Prostate gland (tissue), 2 donors: ENCODE results near the gene IFT43. TPM values are rescaled to one million over a fixed set of nuclear protein-coding genes. Genes with fewer than 3 reads are reported as not detected.

Experiments used
- DNase-seq: peaks from one replicate; pipeline ENCODE4 v3.0.0-alpha.2; 2019; ENCODE audit warnings: low spot score
- H3K27ac ChIP-seq, 2 donors: fragments of 200-600 bp; sonication (generic); 2 replicates each; pipeline ENCODE4 v1.5.1; 2017 to 2019
- H3K27me3 ChIP-seq: fragments of 200-600 bp; sonication (generic); replicated peaks from 2 replicates; pipeline ENCODE4 v1.5.1; 2019; ENCODE audit not compliant: insufficient read depth
- H3K36me3 ChIP-seq, 2 donors: fragments of 200-600 bp; sonication (generic); 1 replicate in 1 of 2; 2 replicates in 1 of 2; pipeline versions ENCODE4 v1.5.1 to v1.8.1; 2017 to 2019
- H3K4me1 ChIP-seq: fragments of 200-600 bp; sonication (generic); replicated peaks from 2 replicates; pipeline ENCODE4 v1.5.1; 2019
- H3K4me3 ChIP-seq, 2 donors: fragments of 200-600 bp; sonication (generic); 2 replicates each; pipeline ENCODE4 v1.5.1; 2017 to 2019
- H3K9me3 ChIP-seq: fragments of 200-600 bp; sonication (generic); 2 replicates; pipeline ENCODE4 v1.5.1; 2017
- CTCF ChIP-seq, 4 experiments: fragments of 200-600 bp in 2 of 4; fragments of 450-650 bp in 2 of 4; sonication (generic) in 2 of 4; IDR thresholded peaks; 1 replicate in 3 of 4; 2 replicates in 1 of 4; pipeline ENCODE4 v1.5.1; 2016 to 2019; ENCODE audit warnings: antibody characterized with exemption in 4 of 4, mild to moderate bottlenecking in 2 of 4, moderate library complexity in 2 of 4
- POLR2A ChIP-seq: fragments of 450-650 bp; IDR thresholded peaks from one replicate; pipeline ENCODE4 v1.6.1; 2016; ENCODE audit warnings: antibody characterized with exemption, mild to moderate bottlenecking
- POLR2AphosphoS5 ChIP-seq: sonication (generic); formaldehyde crosslinking; IDR thresholded peaks from one replicate; pipeline ENCODE4 v1.6.1; 2017; ENCODE audit warnings: antibody characterized with exemption
- WGBS: methylation state at CpG from one replicate; pipeline ENCODE4 v1.1.5; 2018; 5-methylcytosine and 5-hydroxymethylcytosine counted together
- intact Hi-C: fragments of 100-400 bp; cut with DNase I; formaldehyde crosslinking; loops from one replicate; pipeline ENCODE4 v1.14.2; 2022
- total RNA-seq, 2 donors: library from RNA; depleted of rRNA; stranded (reverse); fragments of >200 nt; gene quantifications; one replicate each; pipeline ENCODE4 v1.1.0, GENCODE V29; 2016

Gene IFT43
- total RNA-seq, 2 donors from 2014 or later = 43.1 to 55.9 TPM

- H3K4me3 ChIP-seq = no peak overlapping the region
Observed at GRCh38 chr14:76100236-76100635, 114.7 kb downstream of the IFT43 start.

GRCh38 chr14:76101391-76102379 lies 116.1 kb downstream of the IFT43 start:
- intact Hi-C loops = loop anchor here (5.0 kb wide), 1 partner anchor 51 kb away; the partner anchor contains the start of gene GPATCH2L
- Histone ChIP-seq H3K4me1 (no peaks in the 10 kb centered on the region), H3K27me3 (no peaks in the 10 kb centered on the region), H3K36me3 (no peaks in the 10 kb centered on the region), H3K27ac (peak overlapping the region; percentile 31 to 63), H3K4me3 (no peak overlapping the region), H3K9me3 (no peaks in the 10 kb centered on the region)
- 49% methylated on average over 10 of the region's 10 CpGs for WGBS
- no peak for DNase-seq
- TF ChIP-seq POLR2AphosphoS5 = peak; percentile 33
- TF ChIP-seq CTCF (IDR thresholded peaks at IDR 0.05) = no peak

More at GRCh38 chr14:76100236-76100635, 114.7 kb downstream of the IFT43 start:
- Histone ChIP-seq H3K27ac (peak overlapping the region; percentile 51 to 63), H3K27me3 (no peaks in the 10 kb centered on the region), H3K9me3 (no peaks in the 10 kb centered on the region), H3K36me3 (no peaks in the 10 kb centered on the region), H3K4me1 (no peaks in the 10 kb centered on the region)
- TF ChIP-seq POLR2AphosphoS5 (no peak), CTCF (IDR thresholded peaks at IDR 0.05) (no peak), POLR2A (no peak)
- DNase-seq = no peak
- intact Hi-C loops = loop anchor here (5.0 kb wide), 1 partner anchor 52 kb away; the partner anchor contains the start of gene GPATCH2L
- 43% methylated on average over 14 of the region's 14 CpGs for WGBS

GRCh38 chr14:76104802-76105355 lies 119.3 kb downstream of the IFT43 start:
- no peak overlapping the region for H3K4me3 ChIP-seq
- WGBS = 76% methylated on average over 8 of the region's 8 CpGs
- intact Hi-C loops = loop anchor here (5.0 kb wide), 1 partner anchor 47 kb away; the partner anchor contains the start of gene GPATCH2L

GRCh38 chr14:76106188-76106587 lies 120.6 kb downstream of the IFT43 start:
- no peaks in the 10 kb centered on the region for H3K9me3 ChIP-seq
- intact Hi-C loops = no loop called here
- 87% methylated on average over 2 of the region's 2 CpGs for WGBS
- H3K4me3 ChIP-seq = no peak overlapping the region
- no peak overlapping the region for H3K27ac ChIP-seq
- H3K27me3 ChIP-seq = no peaks in the 10 kb centered on the region
- TF ChIP-seq CTCF (IDR thresholded peaks at IDR 0.05) (no peak), POLR2A (no peak), POLR2AphosphoS5 (no peak)
- H3K4me1 ChIP-seq = no peaks in the 10 kb centered on the region
- DNase-seq = no peak
- no peaks in the 10 kb centered on the region for H3K36me3 ChIP-seq

More at GRCh38 chr14:76104802-76105355, 119.3 kb downstream of the IFT43 start:
- TF ChIP-seq POLR2AphosphoS5 = no peak
- no peak for TF ChIP-seq CTCF (IDR thresholded peaks at IDR 0.05)
- TF ChIP-seq POLR2A = no peak
- Histone ChIP-seq H3K36me3 (no peaks in the 10 kb centered on the region), H3K4me1 (no peaks in the 10 kb centered on the region), H3K27ac (no peak overlapping the region), H3K27me3 (no peaks in the 10 kb centered on the region), H3K9me3 (no peaks in the 10 kb centered on the region)
- DNase-seq = no peak
